HepG2 (cell line): ENCODE results near the gene CRTAC1. TPM values are rescaled to one million over a fixed set of nuclear protein-coding genes. Genes with fewer than 3 reads are reported as not detected.

ENCODE experiments used
- ATAC-seq: fragments of 200-7000 bp; cut with Tn5 transposase; 3 replicates; pipeline ENCODE4 v1.9.1; 2020; ENCODE audit warnings: mild to moderate bottlenecking, moderate library complexity
- BruUV-seq: library from RNA; stranded (reverse); fragments of 400-500 nt; replicated peaks from 2 replicates; lab custom pipeline; 2021; lab: Mats Ljungman, UMichigan
- CTCF ChIA-PET: fragments of 300-600 bp; formaldehyde crosslinking; extraction: SDS; loops from one replicate; lab custom pipeline; 2021; ENCODE audit warnings: low total read pairs, inconsistent platforms, low intra/inter-chr PET ratio; lab: Yijun Ruan, JAX
- POLR2A ChIA-PET: fragments of 350-600 bp; sonication (Branson Sonifier 250); formaldehyde crosslinking; loops from one replicate; lab custom pipeline; 2020; ENCODE audit warnings: antibody characterized with exemption, inconsistent platforms; lab: Yijun Ruan, JAX
- DNase-seq: peaks from one replicate; pipeline ENCODE4 v3.0.0-alpha.2; 2015; ENCODE audit warnings: low spot score
- FAIRE-seq: peaks from 3 replicates; lab custom pipeline; 2011; peaks lifted over from hg19 to GRCh38; lab: Jason Lieb, UNC
- H2AFZ ChIP-seq: one replicate; pipeline ENCODE4 v1.6.1; 2011; ENCODE audit warnings: low read length, inconsistent platforms
- H3K27ac ChIP-seq: fragments of 300-600 bp; 3 replicates; pipeline ENCODE4 v1.8.0; 2011; ENCODE audit warnings: mixed run types, mild to moderate bottlenecking, mixed read lengths, low read length, inconsistent platforms; ENCODE audit not compliant: insufficient read depth; ENCODE audit errors: extremely low read length
- H3K27me3 ChIP-seq, 2 experiments: fragments of 200-600 bp in 1 of 2; 2 replicates in 1 of 2; 3 replicates in 1 of 2; pipeline versions ENCODE4 v1.6.0 to v1.8.0; 2011; ENCODE audit warnings: low read length in 2 of 2, mild to moderate bottlenecking in 2 of 2, moderate library complexity in 2 of 2, inconsistent platforms in 1 of 2; ENCODE audit not compliant: insufficient read depth in 2 of 2, control insufficient read depth in 1 of 2
- H3K36me3 ChIP-seq, 2 experiments: fragments of 200-600 bp in 1 of 2; replicated peaks in 1 of 2; 2 replicates in 1 of 2; 3 replicates in 1 of 2; pipeline versions ENCODE4 v1.5.1 to v1.8.0; 2011; ENCODE audit warnings: low read length in 2 of 2, inconsistent platforms in 1 of 2; ENCODE audit not compliant: insufficient read depth in 2 of 2, control insufficient read depth in 1 of 2
- H3K4me1 ChIP-seq: 2 replicates; pipeline ENCODE4 v1.5.1; 2012; ENCODE audit warnings: low read length, inconsistent platforms; ENCODE audit not compliant: insufficient read depth
- H3K4me2 ChIP-seq: 2 replicates; pipeline ENCODE4 v1.6.0; 2011; ENCODE audit warnings: low read depth, low read length, inconsistent platforms
- H3K4me3 ChIP-seq, 3 experiments: fragments of 200-600 bp in 1 of 3; sonication (generic), shearing (Covaris generic) in 1 of 3; replicated peaks in 1 of 3; 2 replicates each; pipeline ENCODE4 v1.5.1; 2011 to 2016; ENCODE audit warnings: low read length in 3 of 3, inconsistent platforms in 2 of 3, low read depth in 2 of 3, mild to moderate bottlenecking in 2 of 3, control low read depth in 1 of 3, mixed read lengths in 1 of 3; ENCODE audit not compliant: insufficient read depth in 1 of 3
- H3K79me2 ChIP-seq: one replicate; pipeline ENCODE4 v1.6.1; 2011; ENCODE audit warnings: low read length, inconsistent platforms; ENCODE audit not compliant: insufficient read depth
- H3K9ac ChIP-seq: 2 replicates; pipeline ENCODE4 v1.6.0; 2011; ENCODE audit warnings: mild to moderate bottlenecking, low read depth, low read length, inconsistent platforms; ENCODE audit not compliant: insufficient read depth
- H3K9me3 ChIP-seq: 2 replicates; pipeline ENCODE4 v1.5.1; 2012; ENCODE audit warnings: mild to moderate bottlenecking, low read length
- H4K20me1 ChIP-seq: 2 replicates; pipeline ENCODE4 v1.6.0; 2011; ENCODE audit warnings: inconsistent platforms, mild to moderate bottlenecking, low read length, moderate library complexity; ENCODE audit not compliant: insufficient read depth
- ELF1 ChIP-seq: sonication (generic); formaldehyde crosslinking; IDR thresholded peaks from 2 replicates; pipeline ENCODE4 v1.4.0; 2020; ENCODE audit warnings: missing genetic modification reagents
- HNRNPUL1 ChIP-seq: fragments of 200-400 bp; formaldehyde crosslinking; IDR thresholded peaks from 2 replicates; pipeline ENCODE4 v1.6.1; 2017; ENCODE audit warnings: low read depth, mild to moderate bottlenecking, low read length, moderate library complexity
- IKZF1 ChIP-seq: fragments of 450-650 bp; IDR thresholded peaks from 2 replicates; pipeline ENCODE4 v1.7.1; 2016
- IRX3 ChIP-seq: sonication (generic); formaldehyde crosslinking; IDR thresholded peaks from 2 replicates; pipeline ENCODE4 v1.8.1; 2023; ENCODE audit warnings: mild to moderate bottlenecking, low read depth, missing genetic modification reagents, borderline replicate concordance
- KLF12 ChIP-seq: sonication (generic); formaldehyde crosslinking; IDR thresholded peaks from 2 replicates; pipeline ENCODE4 v1.4.0; 2020; ENCODE audit warnings: missing genetic modification reagents, borderline replicate concordance
- NFKBIZ ChIP-seq: IDR thresholded peaks from 2 replicates; pipeline ENCODE4 v1.6.1; 2018; ENCODE audit warnings: missing genetic modification reagents, missing compliant biosample characterization
- RERE ChIP-seq: IDR thresholded peaks from 2 replicates; pipeline ENCODE4 v1.6.1; 2016; ENCODE audit warnings: low read depth, missing genetic modification reagents, missing compliant biosample characterization
- SETDB1 ChIP-seq: sonication (generic); formaldehyde crosslinking; IDR thresholded peaks from 2 replicates; pipeline ENCODE4 v1.5.1; 2020; ENCODE audit warnings: missing genetic modification reagents, mild to moderate bottlenecking, borderline replicate concordance
- SNAPC5 ChIP-seq: sonication (generic); formaldehyde crosslinking; IDR thresholded peaks from 2 replicates; pipeline ENCODE4 v1.8.1; 2023; ENCODE audit warnings: mild to moderate bottlenecking, missing genetic modification reagents, borderline replicate concordance
- SRF ChIP-seq: IDR thresholded peaks from 2 replicates; pipeline ENCODE4 v1.6.1; 2011; ENCODE audit warnings: mild to moderate bottlenecking, low read depth, low read length, moderate library complexity
- ZBTB20 ChIP-seq: sonication (generic); formaldehyde crosslinking; IDR thresholded peaks from 2 replicates; pipeline ENCODE4 v1.8.1; 2023; ENCODE audit warnings: missing genetic modification reagents, low read depth, mild to moderate bottlenecking, borderline replicate concordance
- ZBTB21 ChIP-seq: sonication (generic); formaldehyde crosslinking; IDR thresholded peaks from 2 replicates; pipeline ENCODE4 v1.4.0; 2020; ENCODE audit warnings: missing genetic modification reagents
- ZNF343 ChIP-seq: sonication (generic); formaldehyde crosslinking; IDR thresholded peaks from 2 replicates; pipeline ENCODE4 v1.4.0; 2020; ENCODE audit warnings: mild to moderate bottlenecking, missing genetic modification reagents
- ZUFSP ChIP-seq: sonication (generic); formaldehyde crosslinking; IDR thresholded peaks from 2 replicates; pipeline ENCODE4 v1.9.0; 2021; ENCODE audit warnings: missing genetic modification reagents, mild to moderate bottlenecking, borderline replicate concordance
- WGBS: methylation state at CpG from one replicate; pipeline ENCODE4 v1.1.6; 2017; ENCODE audit warnings: low lambda C conversion rate; 5-methylcytosine and 5-hydroxymethylcytosine counted together
- in situ Hi-C: cut with HindIII; loops from 2 replicates; pipeline ENCODE4 v1.10.0; 2017; ENCODE audit warnings: low pct_unique_long_range_greater_than_20kb; ENCODE audit not compliant: extremely low pct_ligation_motif_present
- intact Hi-C: fragments of 100-400 bp; cut with micrococcal nuclease; formaldehyde crosslinking; loops from one replicate; pipeline ENCODE4 v1.10.0; 2022; ENCODE audit not compliant: unreplicated experiment
- polyA plus RNA-seq, 8 experiments: library from polyadenylated mRNA; depleted of rRNA in 3 of 8; stranded (reverse) in 7 of 8; unstranded in 1 of 8; fragments of >200 nt; fragmentation: Illumina TruSeq in 4 of 8; extraction: Trizol in 4 of 8; gene quantifications; 2 replicates each; pipeline versions ENCODE4 v1.2.1 to v1.2.3, GENCODE V29; 2011 to 2016; ENCODE audit warnings: low read depth in 4 of 8, missing spikeins in 1 of 8, mixed read lengths in 1 of 8; ENCODE audit not compliant: insufficient read depth in 1 of 8
- total RNA-seq, 5 experiments: library from RNA; depleted of rRNA; stranded (reverse); fragments of >200 nt; fragmentation: Illumina TruSeq; extraction: Trizol; gene quantifications; 2 replicates each; pipeline ENCODE4 v1.2.3, GENCODE V29; 2016; ENCODE audit warnings: low read depth in 1 of 5

Gene CRTAC1
- total and polyA plus RNA-seq, 2 of the 13 experiments (the other 11 are each of a cell fraction or from before 2014, with no cell fraction given), result not detected

- TF ChIP-seq SNAPC5, result no peak
- no peak for TF ChIP-seq KLF12 (CRISPR knock-in tag)
- TF ChIP-seq ZBTB21 (CRISPR knock-in tag), result no peak
- TF ChIP-seq IRX3 (CRISPR knock-in tag), result no peak
- no peak for TF ChIP-seq NFKBIZ (CRISPR knock-in tag)
- no peak for TF ChIP-seq SETDB1 (CRISPR knock-in tag)
- TF ChIP-seq SRF, result no peak
- no peak for TF ChIP-seq ELF1
- no peak for TF ChIP-seq RERE (CRISPR knock-in tag)
- no peak for TF ChIP-seq HNRNPUL1
- TF ChIP-seq ZBTB20 (CRISPR knock-in tag), result no peak
- TF ChIP-seq ZUFSP (CRISPR knock-in tag), result no peak
- no peak for TF ChIP-seq ZNF343 (CRISPR knock-in tag)
- TF ChIP-seq IKZF1, result no peak
- Histone ChIP-seq H3K9ac (no peak overlapping the region), H3K4me1 (peaks cover 14% of the 10 kb centered on the region), H3K27ac (no peak overlapping the region), H2AFZ (no peak overlapping the region), H3K4me2 (no peak overlapping the region), H3K27me3 (peaks cover 9 to 70% of the 10 kb centered on the region in 2 experiments), H4K20me1 (no peaks in the 10 kb centered on the region), H3K36me3 (no peaks in the 10 kb centered on the region), H3K9me3 (no peaks in the 10 kb centered on the region), H3K79me2 (no peaks in the 10 kb centered on the region), H3K4me3 (no peak overlapping the region)
- intact Hi-C loops (no loop called here), in situ Hi-C loops (no loop called here)
- no TSS peak for BruUV-seq
- POLR2A ChIA-PET, result no interaction called here
- CTCF ChIA-PET, result interaction anchor here (3.1 kb wide), 1 partner anchor 112 kb away, joined by 24 read pairs; no protein-coding TSS in a partner anchor
- ATAC-seq (no peak), FAIRE-seq (no peak), DNase-seq (no peak)
- WGBS, result 7% methylated on average over 3 of the region's 8 CpGs
These were observed 159.4 kb downstream of the CRTAC1 start for GRCh38 chr10:97870990-97871389.
